ENCODE measurements around the gene BHLHA15. TPM values are rescaled to one million over a fixed set of nuclear protein-coding genes. Genes with fewer than 3 reads are reported as not detected.

The BHLHA15 gene
- polyA plus RNA-seq, 3 donors = not detected

GRCh38 chr7:98168904-98169621 is 42.2 kb upstream of the BHLHA15 start:
- H3K79me2 ChIP-seq (ENCODE audit: insufficient read depth, low read length) = no peaks in the 10 kb centered on the region

DNA sequence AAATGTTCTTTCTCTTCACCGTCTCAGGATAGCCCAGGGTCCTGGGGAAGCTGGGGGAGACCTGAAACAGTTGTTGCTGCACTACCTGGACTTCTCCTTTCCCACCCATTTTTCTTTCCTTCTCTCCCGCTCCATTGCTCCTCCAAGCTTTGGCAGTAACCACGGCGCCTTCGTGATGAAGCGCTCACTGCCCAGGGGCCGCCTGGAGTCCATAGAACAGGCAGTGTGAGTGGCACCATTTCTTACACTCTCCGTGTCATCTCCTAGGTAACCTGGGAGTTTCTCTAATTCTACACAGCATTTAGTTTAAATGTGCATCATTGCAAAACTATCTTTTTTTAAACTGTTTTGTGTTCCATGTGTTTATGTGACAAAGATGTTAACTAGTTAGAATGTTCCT is 40.3 kb upstream of the BHLHA15 start:
- no peak for TF ChIP-seq CTCF (IDR thresholded peaks at IDR 0.05)
- DNase-seq = no peak
- H3K4me1 ChIP-seq (ENCODE audit: control insufficient read depth in 1 of 2, insufficient read depth in 2 of 2, low read length in 2 of 2) = no peaks in the 10 kb centered on the region
- peaks cover 9 to 14% (median 9%) of the 10 kb centered on the region in 3 donors for H3K27me3 Mint-ChIP-seq (ENCODE audit: low read depth in 3 of 3)
- no peak overlapping the region for H3K9ac ChIP-seq (ENCODE audit: insufficient read depth, low read length, poor library complexity, severe bottlenecking)
- H3K27ac ChIP-seq (ENCODE audit: low read depth in 1 of 2, low read length in 2 of 2) = no peak overlapping the region
- peaks cover 0 to 3% of the 10 kb centered on the region in 2 donors for H3K27me3 ChIP-seq (ENCODE audit: control insufficient read depth in 2 of 2, insufficient read depth in 2 of 2, low read length in 2 of 2)
- no peak overlapping the region for H3K4me2 ChIP-seq (replicated peaks; ENCODE audit: extremely low read depth, low read length, poor library complexity, severe bottlenecking)
- H2AFZ ChIP-seq (ENCODE audit: insufficient read depth, low read depth, low read length, poor library complexity, severe bottlenecking) = no peak overlapping the region
- peaks cover 4 to 44% of the 10 kb centered on the region in 2 donors for H3K36me3 ChIP-seq (replicated peaks in 1 of 2; ENCODE audit: control insufficient read depth in 1 of 2, insufficient read depth in 2 of 2, low read length in 2 of 2)
- H3K27ac Mint-ChIP-seq = no peak overlapping the region
- no peak overlapping the region for H3K4me3 ChIP-seq (replicated peaks in 1 of 3; ENCODE audit: low read depth in 2 of 3, low read length in 3 of 3)
- H3K9me3 ChIP-seq (replicated peaks in 1 of 2; ENCODE audit: control insufficient read depth in 1 of 2, insufficient read depth in 1 of 2, low read length in 2 of 2) = no peaks in the 10 kb centered on the region
- no peaks in the 10 kb centered on the region for H3K79me2 ChIP-seq (ENCODE audit: insufficient read depth, low read length)
- H3K4me1 Mint-ChIP-seq = peaks cover 6% of the 10 kb centered on the region
- intact Hi-C loops (cut with micrococcal nuclease) = no loop called here
- WGBS (ENCODE audit: insufficient coverage) = 98% methylated on average over 6 of the region's 8 CpGs
- no peak overlapping the region for H3K4me3 Mint-ChIP-seq
- peaks cover 71% of the 10 kb centered on the region for H4K20me1 ChIP-seq (ENCODE audit: insufficient read depth, low read length)
- peaks cover 52 to 60% of the 10 kb centered on the region in 2 donors for H3K36me3 Mint-ChIP-seq
- peaks cover 0 to 3% (median 0%) of the 10 kb centered on the region in 7 donors for H3K9me3 Mint-ChIP-seq

More at GRCh38 chr7:98168904-98169621, 42.2 kb upstream of the BHLHA15 start:
- intact Hi-C loops (cut with micrococcal nuclease) = loop anchor here (1.0 to 5.0 kb wide), 3 partner anchors 62 to 148 kb away; partner anchors contain the start of gene LMTK2 (in 1 of the 2)
- no peaks in the 10 kb centered on the region for H3K4me1 ChIP-seq (ENCODE audit: control insufficient read depth in 1 of 2, insufficient read depth in 2 of 2, low read length in 2 of 2)
- no peak overlapping the region for H3K4me2 ChIP-seq (replicated peaks; ENCODE audit: extremely low read depth, low read length, poor library complexity, severe bottlenecking)
- H3K27ac ChIP-seq (ENCODE audit: low read depth in 1 of 2, low read length in 2 of 2) = no peak overlapping the region
- H3K4me3 Mint-ChIP-seq = no peak overlapping the region
- H2AFZ ChIP-seq (ENCODE audit: insufficient read depth, low read depth, low read length, poor library complexity, severe bottlenecking) = no peak overlapping the region
- 79% methylated on average over 3 of the region's 5 CpGs for WGBS (ENCODE audit: insufficient coverage)
- H3K9me3 Mint-ChIP-seq = peaks cover 0 to 3% (median 0%) of the 10 kb centered on the region in 7 donors
- H3K36me3 Mint-ChIP-seq = peaks cover 49 to 54% of the 10 kb centered on the region in 2 donors
- no peak for DNase-seq
- H3K4me3 ChIP-seq (replicated peaks in 1 of 3; ENCODE audit: low read depth in 2 of 3, low read length in 3 of 3) = no peak overlapping the region
- H3K9ac ChIP-seq (ENCODE audit: insufficient read depth, low read length, poor library complexity, severe bottlenecking) = no peak overlapping the region
- peak; percentile 47 for TF ChIP-seq CTCF (IDR thresholded peaks at IDR 0.05)
- H4K20me1 ChIP-seq (ENCODE audit: insufficient read depth, low read length) = peaks cover 78% of the 10 kb centered on the region
- peaks cover 4 to 25% of the 10 kb centered on the region in 2 donors for H3K36me3 ChIP-seq (replicated peaks in 1 of 2; ENCODE audit: control insufficient read depth in 1 of 2, insufficient read depth in 2 of 2, low read length in 2 of 2)
- H3K27ac Mint-ChIP-seq = no peak overlapping the region
- peaks cover 20 to 32% (median 21%) of the 10 kb centered on the region in 3 donors for H3K27me3 Mint-ChIP-seq (ENCODE audit: low read depth in 3 of 3)
- peaks cover 15% of the 10 kb centered on the region for H3K4me1 Mint-ChIP-seq
- peaks cover 5 to 21% of the 10 kb centered on the region in 2 donors for H3K27me3 ChIP-seq (ENCODE audit: control insufficient read depth in 2 of 2, insufficient read depth in 2 of 2, low read length in 2 of 2)
- no peaks in the 10 kb centered on the region for H3K9me3 ChIP-seq (replicated peaks in 1 of 2; ENCODE audit: control insufficient read depth in 1 of 2, insufficient read depth in 1 of 2, low read length in 2 of 2)
